HG03342 (cell line): ENCODE results near the gene ITSN2.
A peak's percentile ranks its signal among the peaks of the same experiment; 100 is the strongest.
"Not testable (repeated sequence)": the region's sequence is repeated elsewhere in the genome, so short reads cannot be mapped to it uniquely, and the experiment has no call there.

Source experiments
- ATAC-seq: cut with Tn5 transposase; IDR thresholded peaks from one replicate; pipeline ENCODE4 v1.9.1; 2021; ENCODE audit warnings: mild to moderate bottlenecking, moderate library complexity; ENCODE audit not compliant: unreplicated experiment

Gene ITSN2

GRCh38 chr2:24360050-24360962 is at the start of gene ITSN2:
TSS of gene ITSN2 (minus strand) at chr2:24360536. CDS start at chr2:24328082, 32,454 bp downstream.
- peak; percentile 82 for ATAC-seq

- no peak for ATAC-seq
Observed at GRCh38 chr2:24409171-24409570, 48.8 kb upstream of the ITSN2 start.

GRCh38 chr2:24408704-24409103 is 48.4 kb upstream of the ITSN2 start:
- ATAC-seq = not testable (repeated sequence)

- ATAC-seq = no peak
Observed at GRCh38 chr2:24404491-24404921, 44.2 kb upstream of the ITSN2 start.

- ATAC-seq = no peak
Observed at GRCh38 chr2:24403832-24404212, 43.5 kb upstream of the ITSN2 start.

- no peak for ATAC-seq
Observed at GRCh38 chr2:24403168-24403831, 43.0 kb upstream of the ITSN2 start.

- no peak for ATAC-seq
Observed at GRCh38 chr2:24402242-24403097, 42.1 kb upstream of the ITSN2 start.

- no peak for ATAC-seq
Observed at GRCh38 chr2:24400207-24400907, 40.0 kb upstream of the ITSN2 start.

- no peak for ATAC-seq
Observed at GRCh38 chr2:24399434-24400206, 39.3 kb upstream of the ITSN2 start.

- ATAC-seq = no peak
Observed at GRCh38 chr2:24394998-24395397, 34.7 kb upstream of the ITSN2 start.

GRCh38 chr2:24392542-24393059 is 32.3 kb upstream of the ITSN2 start:
- ATAC-seq = no peak

- no peak for ATAC-seq
Observed at GRCh38 chr2:24385366-24385765, 25.0 kb upstream of the ITSN2 start.

GRCh38 chr2:24382363-24383073 is 22.2 kb upstream of the ITSN2 start:
- no peak for ATAC-seq

- ATAC-seq = no peak
Observed at GRCh38 chr2:24380820-24381219, 20.5 kb upstream of the ITSN2 start.

- ATAC-seq = no peak
Observed at GRCh38 chr2:24375349-24376087, 15.2 kb upstream of the ITSN2 start.

GRCh38 chr2:24374301-24374700 is 14.0 kb upstream of the ITSN2 start:
- no peak for ATAC-seq

GRCh38 chr2:24372033-24372432 is 11.7 kb upstream of the ITSN2 start:
- ATAC-seq = no peak

- ATAC-seq = no peak
Observed at GRCh38 chr2:24365826-24366225, 5.5 kb upstream of the ITSN2 start.
